SK-N-MC (cell line): ENCODE data around the gene KLHL12.

Experiments
- EZH2 ChIP-seq: fragments of 200-600 bp; sonication (generic); IDR thresholded peaks from one replicate; pipeline ENCODE4 v1.6.1; 2017; ENCODE audit warnings: antibody characterized with exemption
- FOXP2 ChIP-seq: optimal IDR thresholded peaks from 2 replicates; pipeline ENCODE3; 2011; ENCODE audit warnings: mild to moderate bottlenecking, moderate library complexity; ENCODE audit not compliant: insufficient read depth; ENCODE audit errors: extremely low read length, control extremely low read depth
- POLR2AphosphoS5 ChIP-seq: IDR thresholded peaks from 2 replicates; pipeline ENCODE4 v1.6.1; 2012; ENCODE audit warnings: mild to moderate bottlenecking, low read depth, low read length, borderline replicate concordance

GRCh38 chr1:202888221-202888530 lies 38.9 kb downstream of the KLHL12 start:
- TF ChIP-seq POLR2AphosphoS5 (no peak), EZH2 (no peak), FOXP2 (no peak)
